CD4-positive, alpha-beta T cell treated with Interleukin-1 beta for 1 hour (primary cell): Measurements from ENCODE around the gene GGCX.
A peak's percentile ranks its signal among the peaks of the same experiment; 100 is the strongest.
"Not testable (repeated sequence)": the region's sequence is repeated elsewhere in the genome, so short reads cannot be mapped to it uniquely, and the experiment has no call there.

Experiments
- DNase-seq, 2 donors: peaks; one replicate each; pipeline ENCODE4 v3.0.0-alpha.2; 2020 to 2022

The GGCX gene

DNA sequence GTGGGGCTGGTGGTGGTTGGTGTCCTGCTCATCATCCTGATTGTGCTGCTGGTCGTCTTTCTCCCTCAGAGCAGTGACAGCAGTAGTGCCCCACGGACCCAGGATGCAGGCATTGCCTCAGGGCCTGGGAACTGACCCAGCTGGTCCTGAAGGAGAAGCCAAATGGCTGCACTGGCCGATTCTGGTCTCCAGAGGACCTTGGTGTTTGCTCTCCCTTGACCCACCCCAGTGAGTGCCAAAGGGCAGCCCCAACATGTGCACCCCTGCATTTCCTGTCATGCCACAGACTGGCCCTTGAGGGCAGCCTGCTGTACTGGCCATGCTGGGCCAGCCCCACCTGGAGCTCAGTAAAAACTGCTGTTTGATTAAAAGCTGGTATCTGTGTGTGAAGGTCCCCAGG, 31.7 kb upstream of the GGCX start:
- DNase-seq = no peak

DNA sequence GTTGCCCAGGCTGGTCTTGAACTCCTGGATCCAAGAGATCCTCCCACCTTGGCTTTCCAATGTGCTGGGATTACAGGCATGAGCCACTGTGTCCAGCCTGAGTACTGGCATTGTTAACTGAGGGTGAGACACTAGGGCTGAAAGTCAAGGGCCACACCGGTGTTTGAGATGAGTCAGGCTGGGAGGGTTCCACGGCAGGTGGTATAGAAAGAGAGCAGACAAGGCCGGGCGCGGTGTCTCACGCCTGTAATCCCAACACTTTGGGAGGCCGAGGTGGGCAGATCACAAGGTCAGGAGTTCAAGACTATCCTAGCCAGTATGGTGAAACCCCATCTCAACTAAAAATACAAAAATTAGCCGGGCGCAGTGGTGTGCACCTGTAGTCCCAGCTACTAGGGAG, 31.0 kb upstream of the GGCX start:
- not testable (repeated sequence) for DNase-seq

DNA sequence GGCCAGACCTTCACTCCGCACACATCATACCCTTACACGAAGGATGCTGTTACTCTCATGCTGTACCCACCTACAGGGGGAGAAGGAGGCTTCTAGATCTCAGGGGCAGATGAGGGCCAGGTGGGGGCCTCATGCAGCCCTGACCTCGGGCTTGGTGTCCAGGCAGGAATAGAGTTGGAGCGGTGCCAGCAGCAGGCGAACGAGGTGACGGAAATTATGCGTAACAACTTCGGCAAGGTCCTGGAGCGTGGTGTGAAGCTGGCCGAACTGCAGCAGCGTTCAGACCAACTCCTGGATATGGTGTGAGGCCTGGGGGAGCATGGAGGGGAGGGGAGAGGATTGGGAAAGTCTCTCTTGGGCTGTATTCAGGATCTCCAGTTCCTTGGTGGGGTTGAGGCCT, 30.3 kb upstream of the GGCX start:
- DNase-seq = no peak

DNA sequence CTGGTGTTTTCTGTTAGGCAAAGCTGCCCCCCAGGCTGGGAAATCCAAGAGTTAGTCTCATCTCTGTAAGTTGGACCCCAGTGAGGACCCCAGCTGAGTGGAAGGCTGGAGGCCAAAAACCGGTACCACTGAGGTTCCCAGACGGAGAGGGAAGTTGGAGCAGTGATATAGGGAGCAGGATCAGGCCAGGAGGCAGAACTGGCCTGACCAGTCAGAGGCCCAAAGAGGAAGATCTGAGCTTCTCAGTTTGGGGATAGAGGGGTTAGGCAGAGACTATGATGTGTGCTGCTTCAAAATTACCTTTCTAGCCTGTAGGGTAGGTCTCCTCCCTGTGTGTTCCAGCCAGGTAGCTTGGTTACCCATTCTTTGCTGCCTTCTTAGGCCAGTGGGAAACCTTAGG, 29.7 kb upstream of the GGCX start:
- DNase-seq = no peak

DNA sequence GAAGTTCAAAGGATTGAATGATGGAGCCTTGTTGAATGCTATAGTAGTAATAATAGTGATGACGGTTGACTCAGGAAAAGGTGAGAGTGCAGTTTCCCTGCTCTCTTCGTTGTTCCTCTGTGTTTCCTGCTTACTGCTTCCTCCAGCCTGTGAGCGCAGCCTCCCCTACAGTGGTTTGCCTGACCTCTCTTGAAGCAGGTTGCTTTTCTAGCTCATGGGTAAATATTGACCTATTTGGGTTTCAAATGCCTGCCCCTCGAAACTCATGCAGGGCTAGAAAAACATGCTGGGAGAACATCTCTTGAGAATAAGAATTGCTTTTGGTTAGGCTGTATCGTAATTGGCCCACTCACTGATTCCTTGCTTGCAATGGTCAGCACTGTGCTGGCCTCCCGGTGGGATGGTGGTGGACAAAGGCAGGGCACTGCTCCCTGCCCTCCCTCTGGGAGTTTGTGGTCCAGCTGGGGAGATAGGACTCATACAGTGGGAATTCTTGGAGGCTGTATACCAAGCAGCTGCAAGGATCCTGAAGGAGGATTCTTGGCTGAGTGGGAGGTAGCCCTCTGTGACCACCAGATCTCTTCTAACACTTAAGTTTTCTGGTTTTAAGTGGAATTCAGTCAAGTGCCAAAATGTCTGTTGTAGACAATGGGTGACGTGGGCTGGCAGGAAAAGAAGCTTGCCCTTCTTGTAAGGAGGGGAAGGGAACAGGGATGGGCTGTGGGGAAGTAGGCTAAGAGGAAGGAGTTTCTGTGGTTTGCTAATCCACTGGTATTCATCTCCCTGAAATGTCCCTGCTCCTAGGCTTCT, 28.9 kb upstream of the GGCX start:
- DNase-seq = no peak

DNA sequence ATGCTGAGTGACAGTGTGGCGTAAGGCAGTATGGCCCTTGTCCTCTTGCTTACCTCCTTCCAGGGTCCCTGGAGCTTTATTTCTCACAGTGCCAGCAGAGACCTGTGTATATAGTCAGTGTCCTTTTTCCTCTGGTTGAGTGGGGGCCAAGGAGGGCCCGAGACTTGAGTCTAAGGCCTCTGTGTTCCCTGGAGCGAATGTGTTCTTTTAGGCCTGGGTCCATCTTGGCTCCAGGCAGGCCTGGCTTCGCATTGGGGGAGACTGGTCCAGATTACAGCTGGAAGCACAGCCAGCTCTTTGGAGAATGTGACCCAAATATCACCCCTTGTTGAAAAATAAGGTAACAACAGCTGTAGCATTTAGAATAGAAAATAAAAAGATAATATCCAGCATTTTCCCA, 27.9 kb upstream of the GGCX start:
- no peak for DNase-seq

DNA sequence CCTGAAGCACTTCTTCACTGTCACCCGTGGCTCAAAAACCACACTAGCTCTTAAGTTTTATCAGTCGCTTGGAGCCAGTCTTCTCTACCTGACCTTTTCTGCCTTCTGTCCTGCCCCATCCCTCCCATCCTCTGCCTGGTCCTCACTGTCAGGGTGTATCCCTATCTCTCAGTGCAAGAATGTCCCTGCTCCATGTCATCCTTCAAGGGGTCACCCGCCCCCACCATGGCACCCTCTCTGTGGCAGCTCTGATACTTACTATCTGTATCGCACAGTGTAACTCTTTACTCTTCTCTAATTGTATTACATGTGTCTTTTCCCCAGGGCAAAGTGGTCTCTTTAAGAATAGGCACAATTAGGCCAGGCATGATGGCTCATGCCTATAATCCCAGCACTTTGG, 27.4 kb upstream of the GGCX start:
- no peak for DNase-seq

DNA sequence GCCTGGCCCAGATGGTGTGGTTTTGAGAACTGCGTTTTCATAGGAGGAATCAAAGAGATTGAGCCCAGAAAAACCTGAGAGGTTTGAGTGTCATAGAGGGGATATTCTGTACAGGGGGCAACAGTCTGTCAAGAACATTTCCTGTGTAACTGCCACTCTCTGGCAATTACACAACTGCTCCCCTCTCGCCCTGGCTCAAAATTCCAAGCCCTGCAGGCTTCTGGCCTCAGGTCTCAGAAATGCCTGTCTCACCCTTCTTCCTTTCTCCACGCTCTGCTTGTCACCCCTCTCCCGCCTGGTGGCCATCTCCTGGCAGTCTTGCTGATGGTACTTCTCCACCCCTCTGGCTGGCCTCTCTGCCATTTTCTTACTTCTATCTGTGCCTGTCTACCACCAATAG, 26.9 kb upstream of the GGCX start:
- no peak for DNase-seq

DNA sequence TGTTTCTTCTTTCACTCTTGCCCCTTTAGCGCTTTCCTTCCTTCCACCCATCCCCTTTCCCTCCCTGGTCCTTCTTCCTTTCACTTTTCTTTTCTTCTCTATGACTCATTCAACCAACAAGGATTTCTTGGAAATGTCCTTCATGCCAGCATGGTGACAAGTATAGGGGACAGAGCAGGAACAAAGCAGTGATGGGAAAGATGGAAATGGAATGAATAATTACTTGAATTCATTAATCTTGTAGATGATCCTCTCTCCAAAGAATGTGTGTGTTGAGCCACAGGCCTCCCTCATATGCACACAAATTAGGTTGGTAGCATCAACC, 24.4 kb upstream of the GGCX start:
- no peak for DNase-seq

DNA sequence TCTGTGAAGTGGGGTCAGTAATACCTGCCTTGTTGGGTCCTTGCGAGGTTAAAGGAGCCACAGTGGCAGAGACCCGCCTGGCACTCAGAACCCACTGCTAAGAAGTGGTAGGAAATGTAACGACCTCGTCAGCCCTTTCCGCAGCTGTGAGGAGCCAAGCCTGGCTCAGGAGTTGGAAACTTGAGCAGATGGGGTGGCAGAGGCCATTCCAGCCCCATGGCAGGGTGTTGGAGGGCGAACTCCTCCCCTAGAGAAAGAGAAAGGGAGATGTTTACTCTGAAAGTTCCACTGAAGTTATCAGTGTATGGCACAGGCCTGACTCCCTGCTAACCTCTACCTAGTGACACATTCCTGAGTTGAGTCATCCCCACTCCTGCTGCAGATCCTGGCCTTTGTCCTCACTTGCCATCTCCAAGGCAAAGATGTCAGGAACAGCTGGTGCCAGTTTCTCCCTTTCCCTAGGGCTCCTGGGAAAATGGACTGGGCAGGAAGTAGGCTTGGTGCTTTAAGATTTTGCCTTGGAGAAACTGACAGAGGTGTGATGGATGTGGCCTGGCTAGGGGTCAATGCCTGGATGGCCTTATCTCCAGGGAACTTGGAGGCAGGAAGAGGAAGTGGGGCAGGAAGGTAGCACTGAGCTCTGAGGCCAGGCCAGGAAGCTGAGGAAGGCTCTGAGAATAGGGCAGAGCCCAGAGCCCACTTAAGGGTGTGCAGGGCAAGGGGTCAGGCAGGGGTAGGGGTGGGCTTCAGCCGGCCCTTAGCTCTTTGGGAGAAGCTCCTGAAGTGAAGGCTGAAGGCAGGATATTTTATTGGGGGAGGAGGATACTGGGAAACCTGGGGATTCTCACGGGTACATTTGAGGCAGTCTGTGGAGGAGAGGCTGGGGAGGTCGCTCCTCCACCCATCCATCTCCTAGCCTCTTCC, 23.8 kb upstream of the GGCX start:
- DNase-seq = no peak

DNA sequence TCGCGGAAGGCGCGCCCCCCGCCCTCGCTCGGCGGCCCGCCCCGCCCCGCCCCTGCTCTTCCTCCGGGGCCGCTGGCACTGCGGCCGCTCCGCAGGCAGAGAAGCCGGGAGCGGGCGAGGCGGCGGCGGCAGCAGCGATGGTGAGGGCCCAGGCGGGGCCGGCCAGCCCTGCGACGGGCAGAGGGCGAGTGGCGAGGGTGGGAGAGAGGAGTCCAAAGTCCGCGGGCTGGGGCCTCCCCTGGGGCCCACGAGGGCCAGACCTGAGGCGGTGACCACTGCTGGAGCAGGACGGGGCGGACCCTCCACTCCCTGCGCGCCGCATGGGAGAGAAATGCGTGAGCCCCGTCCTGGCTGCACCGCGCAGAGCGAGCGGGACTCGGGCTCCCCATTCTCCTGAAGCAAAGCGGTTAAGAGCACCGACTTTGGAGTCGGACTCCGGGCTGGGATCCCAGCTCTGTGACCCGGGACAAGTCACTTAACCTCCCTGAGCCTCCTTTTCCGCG, 23.1 kb upstream of the GGCX start, which contains the start of gene VAMP5:
VAMP5 (plus strand) TSS at position 78 of the 503 bp plus-strand sequence; CDS start at position 138, 60 bp downstream.
- peak in 1 of 2 donors; percentile 27 for DNase-seq

DNA sequence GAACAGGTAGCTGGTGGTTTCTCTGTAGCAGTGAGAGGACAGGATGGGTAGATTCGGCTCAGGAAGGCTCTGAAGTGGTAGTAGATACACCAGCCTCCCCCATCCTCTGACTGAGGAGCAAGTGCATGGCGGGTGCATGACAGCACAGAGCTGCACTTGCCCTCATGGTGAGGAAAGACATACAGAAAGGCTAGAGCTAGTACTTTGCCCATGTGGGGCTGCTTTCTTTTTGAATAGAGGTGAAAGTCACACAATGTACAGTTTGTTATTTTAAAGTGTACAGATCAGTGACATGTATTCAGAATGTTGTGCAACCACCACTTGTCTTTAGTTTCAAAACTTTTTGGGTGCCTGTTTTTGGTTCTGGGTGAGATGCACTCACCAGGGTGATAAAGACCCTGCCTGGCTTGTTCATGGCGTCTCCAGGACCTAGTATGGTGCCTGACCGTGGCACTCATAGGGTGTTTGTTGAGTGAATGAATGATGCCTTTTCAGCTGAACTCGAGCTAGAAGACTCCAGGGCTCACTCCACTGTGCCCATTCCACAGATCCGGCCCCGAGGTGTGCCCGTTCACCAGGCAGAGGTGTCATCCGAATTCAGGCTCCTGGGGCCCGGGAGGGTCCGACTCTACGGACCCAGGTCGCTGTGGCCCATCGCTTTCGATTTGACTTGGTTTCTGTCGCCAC, 22.5 kb upstream of the GGCX start:
- peak in 1 of 2 donors; percentile 52 for DNase-seq

DNA sequence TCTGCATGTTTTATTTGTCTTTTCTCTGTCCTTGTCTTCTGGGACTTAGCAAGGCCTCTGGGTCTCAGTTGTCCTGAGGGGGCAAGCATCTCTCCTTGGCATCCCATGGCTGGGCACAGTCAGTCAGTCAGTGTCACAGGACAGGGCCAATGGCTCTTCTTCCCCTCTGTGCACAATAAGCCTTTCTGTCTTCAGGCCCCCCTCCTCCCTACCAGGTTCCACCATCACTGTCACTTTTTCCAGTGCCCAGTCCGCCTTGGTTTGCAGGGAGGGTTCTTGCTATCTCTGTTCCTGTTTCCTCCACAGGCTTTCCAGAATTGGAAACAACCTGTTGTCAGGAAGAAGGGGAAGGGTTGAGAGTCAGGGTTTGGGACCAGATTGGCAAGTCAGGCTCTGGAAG, 21.2 kb upstream of the GGCX start:
- no peak for DNase-seq

DNA sequence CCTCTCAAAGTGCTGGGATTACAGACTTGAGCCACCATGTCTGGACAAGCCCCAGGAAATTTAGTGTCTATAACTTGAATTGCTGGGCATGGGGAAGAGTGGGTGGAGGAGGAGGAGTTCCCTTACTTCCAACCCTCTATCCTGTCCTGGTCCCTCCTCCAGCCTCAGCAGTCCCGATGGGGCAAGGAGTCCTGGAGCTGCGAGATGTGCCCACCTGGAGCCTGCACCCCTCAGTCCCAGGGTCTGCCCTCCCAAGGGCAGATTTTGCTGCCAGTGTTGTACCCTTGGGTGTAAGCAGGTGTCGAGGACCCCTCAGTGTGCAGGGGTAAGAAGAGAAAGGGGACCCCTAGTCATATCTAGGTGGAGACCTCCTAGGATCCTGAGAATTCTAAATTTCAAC, 18.9 kb upstream of the GGCX start:
- no peak for DNase-seq

DNA sequence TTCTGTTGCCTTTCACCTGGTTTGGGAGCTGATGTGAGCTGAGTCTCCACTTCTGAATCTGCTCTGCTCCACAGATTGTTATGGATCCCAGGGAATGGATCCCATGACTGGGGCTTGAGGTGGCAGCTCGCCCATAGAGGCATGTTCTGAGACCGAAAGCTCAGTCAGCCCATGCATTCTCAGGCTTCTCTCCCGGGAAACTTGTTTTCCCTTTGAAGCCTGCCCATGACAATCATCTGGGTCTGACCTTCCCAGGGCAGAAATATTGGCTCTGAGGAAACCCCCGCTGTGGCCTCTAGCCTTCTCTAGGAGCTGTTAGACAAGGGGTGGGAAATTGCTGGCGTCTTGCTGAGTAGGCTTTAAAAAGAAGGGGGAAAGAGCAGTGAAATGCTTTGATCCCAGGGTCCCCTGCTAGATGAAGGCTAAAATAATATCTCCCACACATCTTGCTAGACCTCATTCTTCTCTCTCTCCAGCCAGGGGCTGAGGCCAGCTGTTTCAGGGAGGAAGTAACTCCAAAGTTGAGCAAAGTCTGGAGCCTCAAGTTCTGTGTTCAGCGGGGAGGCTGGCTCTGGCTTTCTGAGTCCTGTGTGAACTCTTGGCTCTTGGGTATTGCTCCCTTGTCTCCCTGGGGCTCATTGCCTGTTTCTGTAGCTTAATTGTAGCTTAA, 18.1 kb upstream of the GGCX start:
- no peak for DNase-seq

DNA sequence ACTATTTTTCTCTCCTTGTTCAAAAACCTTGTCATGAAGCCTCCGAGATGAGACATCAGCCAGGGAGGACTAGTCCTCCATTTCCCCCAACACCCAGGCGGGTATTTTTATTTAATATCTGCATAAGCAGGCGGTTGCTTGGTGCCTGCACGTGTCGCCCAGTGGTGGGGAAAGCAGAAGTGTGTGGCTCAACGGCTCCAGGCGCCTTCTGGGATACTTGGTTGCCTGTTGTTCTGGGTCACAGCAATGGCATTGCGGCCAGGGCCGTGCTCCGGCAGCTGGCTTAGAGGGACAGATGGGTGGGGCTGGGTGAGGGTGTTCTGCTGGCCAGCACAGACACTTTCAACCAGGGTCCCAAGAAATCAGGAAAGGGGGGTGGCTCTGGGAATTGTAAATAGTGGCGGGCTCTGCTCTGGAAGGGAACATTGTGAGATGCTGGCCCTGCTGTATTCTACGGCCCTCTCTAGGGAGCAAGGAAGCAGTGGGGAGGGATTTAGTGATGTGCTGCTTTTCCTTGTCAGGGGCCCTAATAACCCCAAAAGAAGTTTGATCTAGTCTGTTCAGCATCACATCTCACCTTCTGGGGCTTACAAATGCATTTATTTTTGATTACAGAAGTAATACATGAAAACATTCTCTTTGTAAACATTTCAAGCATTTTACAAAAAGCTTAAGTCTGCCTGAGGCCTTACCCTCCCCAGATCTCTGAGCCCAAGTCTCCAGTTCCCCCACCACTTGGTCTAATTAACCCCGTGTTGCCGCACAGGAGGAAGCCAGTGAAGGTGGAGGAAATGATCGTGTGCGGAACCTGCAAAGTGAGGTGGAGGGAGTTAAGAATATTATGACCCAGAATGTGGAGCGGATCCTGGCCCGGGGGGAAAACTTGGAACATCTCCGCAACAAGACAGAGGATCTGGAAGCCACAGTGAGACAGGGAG, 17.2 kb upstream of the GGCX start:
- DNase-seq = peak in 1 of 2 donors; percentile 58

DNA sequence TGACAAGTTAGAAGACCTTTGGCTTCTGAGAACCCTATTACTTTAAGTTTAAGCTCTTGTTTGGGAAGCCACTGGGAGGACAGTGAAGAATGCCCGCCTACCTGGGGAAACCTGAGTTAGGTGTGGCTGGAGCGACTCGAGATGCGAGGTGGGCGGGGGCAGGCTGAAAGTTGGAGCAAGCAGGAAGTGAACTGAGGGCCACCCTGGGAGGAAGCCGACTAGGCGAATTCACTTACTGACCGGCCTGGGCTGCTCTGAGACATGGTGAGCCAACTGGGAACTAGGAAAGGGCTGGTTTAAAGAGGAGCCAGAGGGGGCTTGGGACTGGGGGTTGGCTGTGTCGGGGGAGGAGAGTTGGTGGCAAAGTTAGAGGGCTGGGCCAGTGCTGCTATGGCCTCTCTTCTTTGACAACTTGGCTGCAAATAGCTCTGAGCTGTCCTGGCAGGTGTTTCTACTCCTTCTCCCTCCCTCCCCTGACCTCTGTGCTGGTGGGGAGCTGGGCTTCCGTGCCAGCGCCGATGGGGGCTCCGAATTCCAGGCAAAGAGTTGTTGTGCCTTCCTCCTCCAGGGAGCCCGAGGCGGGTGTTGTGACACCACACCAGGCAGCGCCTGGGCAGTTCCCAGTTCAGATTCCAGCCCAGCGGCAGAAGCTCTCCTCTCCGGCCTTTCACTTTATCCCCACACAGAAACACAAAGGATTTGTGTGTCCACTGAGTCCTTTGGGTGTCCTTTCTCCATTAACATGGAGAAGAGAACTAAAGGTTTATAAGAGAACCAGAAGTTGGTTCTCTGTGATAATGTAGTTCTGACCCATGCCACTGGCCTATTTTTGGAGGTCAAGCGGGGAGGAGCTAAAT, 16.3 kb upstream of the GGCX start, which contains the start of gene VAMP8:
VAMP8 (plus strand) TSS at position 201 of the 857 bp plus-strand sequence; CDS start at position 262, 61 bp downstream.
- DNase-seq = peak; percentile 59 to 63

DNA sequence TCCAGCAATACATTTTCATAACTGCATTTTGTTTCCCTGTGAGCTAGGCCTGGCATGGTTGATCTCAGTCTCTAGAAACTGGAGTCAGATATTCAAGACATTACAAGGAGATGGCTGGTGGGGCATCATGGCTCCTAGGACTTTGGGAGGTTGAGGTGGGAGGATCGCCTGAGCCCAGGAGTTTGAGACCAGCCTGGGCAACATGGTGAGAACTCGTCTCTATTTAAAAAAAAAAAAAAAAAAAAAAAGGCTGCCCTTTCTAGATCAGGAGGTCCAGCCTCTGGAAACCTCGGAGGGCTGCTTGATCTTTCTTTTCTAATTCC, 15.7 kb upstream of the GGCX start:
- DNase-seq = no peak

DNA sequence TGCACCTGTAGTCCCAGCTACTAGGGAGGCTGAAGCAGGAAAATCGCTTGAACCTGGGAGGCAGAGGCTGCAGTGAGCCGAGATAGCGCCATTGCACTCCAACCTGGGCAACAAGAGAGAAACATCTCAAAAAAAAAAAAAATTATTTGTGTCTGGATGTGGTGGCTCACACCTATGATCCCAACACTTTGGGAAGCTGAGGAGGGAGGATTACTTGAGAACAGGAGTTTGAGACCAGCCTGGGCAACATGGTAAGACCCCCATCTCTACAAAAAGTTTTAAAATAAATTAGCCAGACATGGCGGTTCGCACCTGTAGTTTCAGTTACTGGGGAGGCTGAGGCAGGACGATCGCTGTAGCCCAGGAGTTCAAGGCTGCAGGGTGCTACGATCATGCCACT, 14.4 kb upstream of the GGCX start:
- no peak for DNase-seq

DNA sequence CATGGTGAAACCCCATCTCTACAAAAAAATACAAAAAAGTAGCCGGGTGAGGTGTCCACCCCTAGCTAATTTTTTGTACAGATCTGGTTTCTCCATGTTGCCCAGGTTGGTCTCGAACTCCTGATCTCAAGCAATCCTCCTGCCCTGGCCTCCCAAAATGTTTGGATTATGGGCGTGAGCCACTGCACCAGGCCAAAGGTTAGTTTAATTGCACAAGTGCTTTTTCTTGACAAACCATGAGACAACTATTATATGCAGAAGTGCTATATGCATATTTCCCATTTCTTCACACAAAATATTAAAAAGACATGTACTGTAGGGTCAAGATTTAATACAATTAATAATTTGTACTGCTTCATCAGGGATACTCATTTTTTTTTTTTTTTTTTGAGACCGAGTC, 5.0 kb upstream of the GGCX start:
- no peak for DNase-seq

DNA sequence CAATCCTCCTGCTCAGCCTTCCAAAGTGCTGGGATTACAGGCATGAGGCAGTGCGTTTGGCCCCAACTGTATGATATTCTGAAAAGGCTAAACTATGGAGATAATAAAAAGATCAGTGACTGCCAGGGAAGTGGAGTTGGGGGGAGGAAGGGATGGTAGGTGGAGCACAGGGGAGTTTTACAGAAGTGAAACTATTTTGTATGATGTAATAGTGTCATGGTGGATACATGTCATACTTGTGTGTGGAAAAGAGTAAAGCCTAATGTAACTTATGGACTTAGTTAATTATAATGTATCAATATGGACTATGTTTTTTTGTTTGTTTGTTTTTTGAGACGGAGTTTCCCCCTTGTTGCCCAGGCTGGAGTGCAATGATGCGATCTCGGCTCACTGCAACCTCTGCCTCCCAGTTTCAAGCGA, 2.9 kb upstream of the GGCX start:
- no peak for DNase-seq
